Vagina (tissue), 2 donors: ENCODE results near the gene PKIB.

Source experiments
- CTCF ChIP-seq, 3 experiments: fragments of 450-650 bp in 2 of 3; fragments of 200-600 bp in 1 of 3; sonication (generic) in 1 of 3; IDR thresholded peaks; one replicate each; pipeline ENCODE4 v1.5.1; 2017 to 2019; ENCODE audit warnings: antibody characterized with exemption in 3 of 3, mild to moderate bottlenecking in 2 of 3, moderate library complexity in 2 of 3
- POLR2A ChIP-seq, 2 donors: fragments of 450-650 bp; IDR thresholded peaks; one replicate each; pipeline ENCODE4 v1.6.1; 2017; ENCODE audit warnings: antibody characterized with exemption in 2 of 2, mild to moderate bottlenecking in 2 of 2, moderate library complexity in 2 of 2
- POLR2AphosphoS5 ChIP-seq, 2 donors: sonication (generic); formaldehyde crosslinking; IDR thresholded peaks; one replicate each; pipeline ENCODE4 v1.9.0; 2017; ENCODE audit warnings: antibody characterized with exemption in 2 of 2, mild to moderate bottlenecking in 2 of 2, low read depth in 1 of 2; ENCODE audit not compliant: insufficient read depth in 1 of 2

GRCh38 chr6:122677406-122677805 lies 67.2 kb downstream of the PKIB start:
- no peak for TF ChIP-seq CTCF (IDR thresholded peaks at IDR 0.05)
- no peak for TF ChIP-seq POLR2A (IDR thresholded peaks at IDR 0.05)
- TF ChIP-seq POLR2AphosphoS5 (IDR thresholded peaks at IDR 0.05; ENCODE audit: insufficient read depth in 1 of 2, low read depth in 1 of 2), result no peak
